Mucosa of stomach (tissue), 1 donor: ENCODE measurements around the gene PFKP.
A peak's percentile ranks its signal among the peaks of the same experiment; 100 is the strongest.

Source experiments
- H3K27me3 ChIP-seq: one replicate; pipeline ENCODE4 v1.7.0; 2013; ENCODE audit warnings: mild to moderate bottlenecking, low read length; ENCODE audit not compliant: control insufficient read depth, insufficient read depth
- H3K36me3 ChIP-seq: one replicate; pipeline ENCODE4 v1.7.0; 2013; ENCODE audit warnings: low read length; ENCODE audit not compliant: control insufficient read depth, insufficient read depth
- H3K4me1 ChIP-seq: one replicate; pipeline ENCODE4 v1.7.0; 2013; ENCODE audit warnings: mild to moderate bottlenecking, low read length; ENCODE audit not compliant: control insufficient read depth, insufficient read depth
- H3K4me3 ChIP-seq: one replicate; pipeline ENCODE4 v1.7.0; 2013; ENCODE audit warnings: low read length
- H3K9ac ChIP-seq: one replicate; pipeline ENCODE4 v1.7.0; 2013; ENCODE audit warnings: mild to moderate bottlenecking, low read length, moderate library complexity
- H3K9me3 ChIP-seq: one replicate; pipeline ENCODE4 v1.7.0; 2013; ENCODE audit warnings: mild to moderate bottlenecking, low read length, moderate library complexity; ENCODE audit not compliant: control insufficient read depth
- donor health status: Pancreatic carcinoma.

Gene PFKP

GRCh38 chr10:3066317-3067117 lies 831 bp upstream of the PFKP start:
- Histone ChIP-seq H3K36me3 (no peaks in the 10 kb centered on the region), H3K9me3 (no peaks in the 10 kb centered on the region), H3K4me3 (no peak overlapping the region), H3K9ac (peak overlapping the region; percentile 28), H3K4me1 (peaks cover 26% of the 10 kb centered on the region), H3K27me3 (peaks cover 8% of the 10 kb centered on the region)

- peak overlapping the region; percentile 83 for H3K9ac ChIP-seq
Observed at GRCh38 chr10:3067859-3068179, 471 bp downstream of the PFKP start.

DNA sequence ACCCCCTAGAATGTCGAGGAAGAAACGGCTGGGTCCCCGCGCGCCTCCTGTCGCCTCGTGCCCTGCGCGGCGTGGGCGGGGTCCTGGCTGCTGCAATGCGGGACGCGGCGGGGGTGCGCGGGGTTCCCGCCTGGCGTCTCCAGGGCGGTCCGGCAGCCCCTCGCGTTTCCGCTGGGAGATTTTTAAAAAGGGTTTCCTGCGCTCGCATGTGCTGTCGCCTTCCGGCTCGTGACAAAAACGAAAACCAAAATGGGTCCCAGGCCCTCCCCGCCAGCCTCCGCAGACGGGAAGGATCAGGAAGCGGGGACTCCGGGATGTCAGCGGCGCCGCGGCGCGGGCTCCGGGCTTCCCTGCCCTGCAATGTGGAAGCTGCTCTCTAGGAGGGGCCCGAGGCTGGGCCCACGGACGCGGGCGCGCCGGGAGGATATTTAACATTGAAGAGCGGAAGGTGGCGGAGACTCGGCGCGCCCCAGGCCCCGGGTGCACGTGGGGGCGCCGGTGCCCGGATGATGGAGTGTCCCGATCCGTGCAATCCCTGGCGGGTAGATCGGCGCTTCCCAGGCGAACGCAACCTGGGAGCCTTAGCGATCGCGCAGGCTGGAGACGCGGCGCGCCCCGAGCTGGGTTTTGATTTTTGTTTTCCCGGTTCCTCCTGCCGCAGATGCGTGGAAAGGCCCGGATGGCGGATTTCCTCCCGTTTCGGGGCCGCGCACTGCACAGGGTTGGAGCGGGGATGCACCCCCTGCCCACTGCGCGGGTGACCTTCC lies 1.0 kb downstream of the PFKP start:
- Histone ChIP-seq H3K27me3 (peaks cover 8% of the 10 kb centered on the region), H3K9me3 (no peaks in the 10 kb centered on the region), H3K9ac (peak overlapping the region; percentile 83), H3K36me3 (no peaks in the 10 kb centered on the region), H3K4me1 (peaks cover 26% of the 10 kb centered on the region), H3K4me3 (peak overlapping the region; percentile 62)

More at GRCh38 chr10:3067859-3068179, 471 bp downstream of the PFKP start:
- Histone ChIP-seq H3K4me3 (peak overlapping the region; percentile 62), H3K4me1 (peaks cover 26% of the 10 kb centered on the region), H3K36me3 (no peaks in the 10 kb centered on the region), H3K27me3 (peaks cover 8% of the 10 kb centered on the region), H3K9me3 (no peaks in the 10 kb centered on the region)

DNA sequence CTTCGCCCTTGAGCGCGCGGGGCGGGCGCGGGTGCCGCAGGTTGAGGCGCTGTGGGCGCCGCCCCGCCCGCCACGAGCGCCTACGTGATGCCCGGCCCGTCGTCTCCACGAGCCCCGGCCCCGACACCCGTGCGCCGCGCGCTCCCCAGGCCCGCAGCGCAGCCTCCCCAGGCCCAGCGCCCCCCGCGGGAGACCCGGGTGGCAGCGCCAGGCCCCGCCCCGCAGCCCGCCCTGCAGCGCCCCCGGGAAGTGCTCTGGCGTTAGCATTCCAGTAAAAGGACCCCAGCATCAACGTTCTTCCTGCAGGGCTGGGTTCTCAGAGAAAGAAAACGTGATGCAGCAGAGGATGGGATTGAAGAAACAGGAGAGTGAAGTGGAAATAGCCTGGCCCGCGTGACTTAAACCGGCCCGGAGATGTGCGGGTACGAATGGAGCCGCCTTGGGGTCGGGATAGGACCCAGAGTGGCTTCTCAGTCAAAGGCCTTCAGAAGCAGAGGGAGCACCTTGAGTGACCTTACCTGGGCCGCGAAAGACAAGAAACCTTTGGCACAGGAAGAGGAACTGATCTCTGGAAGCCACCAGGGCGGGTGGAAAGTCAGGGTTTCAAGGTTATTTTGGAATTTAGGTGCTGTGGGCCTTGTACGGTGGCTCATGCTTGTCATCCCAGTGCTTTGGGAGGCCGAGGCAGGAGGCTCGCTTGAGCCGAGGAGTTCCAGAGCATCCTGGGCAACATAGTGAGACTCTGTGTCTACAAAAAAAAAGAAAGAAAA lies 1.8 kb downstream of the PFKP start:
- H3K9ac ChIP-seq, result peak overlapping the region; percentile 83
- H3K4me3 ChIP-seq, result peak overlapping the region; percentile 62
- no peaks in the 10 kb centered on the region for H3K36me3 ChIP-seq
- peaks cover 29% of the 10 kb centered on the region for H3K4me1 ChIP-seq
- H3K9me3 ChIP-seq, result no peaks in the 10 kb centered on the region
- H3K27me3 ChIP-seq, result peaks cover 8% of the 10 kb centered on the region

DNA sequence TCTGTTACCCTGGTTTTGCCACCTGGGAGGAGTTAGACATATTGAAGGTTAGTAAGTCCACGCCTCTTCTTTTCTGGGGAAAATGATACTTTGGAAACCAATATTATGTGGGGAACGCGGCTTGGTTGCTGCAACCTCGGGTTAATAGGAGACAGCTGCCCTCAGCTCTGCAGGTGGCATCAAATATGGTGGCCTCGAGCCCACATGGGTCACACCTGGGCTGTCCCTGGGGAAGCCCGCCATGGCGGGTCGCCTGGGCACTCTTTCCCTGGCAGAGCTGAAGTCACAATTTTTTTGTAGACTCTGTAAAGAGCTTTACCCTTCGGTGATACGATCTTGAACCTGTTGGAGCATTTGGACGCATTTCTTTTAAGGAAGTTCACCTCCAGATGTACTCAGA lies 2.5 kb downstream of the PFKP start:
- Histone ChIP-seq H3K36me3 (no peaks in the 10 kb centered on the region), H3K27me3 (peaks cover 8% of the 10 kb centered on the region), H3K4me1 (peaks cover 30% of the 10 kb centered on the region), H3K9ac (no peak overlapping the region), H3K9me3 (no peaks in the 10 kb centered on the region), H3K4me3 (no peak overlapping the region)

GRCh38 chr10:3071405-3072198 lies 4.3 kb downstream of the PFKP start:
- Histone ChIP-seq H3K4me1 (peaks cover 19% of the 10 kb centered on the region), H3K9ac (no peak overlapping the region)

GRCh38 chr10:3072641-3073360 lies 5.5 kb downstream of the PFKP start:
- Histone ChIP-seq H3K4me1 (peaks cover 19% of the 10 kb centered on the region), H3K27me3 (no peaks in the 10 kb centered on the region), H3K9me3 (no peaks in the 10 kb centered on the region)

More at GRCh38 chr10:3071405-3072198, 4.3 kb downstream of the PFKP start:
- Histone ChIP-seq H3K27me3 (peaks cover 4% of the 10 kb centered on the region), H3K9me3 (no peaks in the 10 kb centered on the region), H3K36me3 (no peaks in the 10 kb centered on the region), H3K4me3 (no peak overlapping the region)

GRCh38 chr10:3074145-3074665 lies 6.9 kb downstream of the PFKP start:
- no peaks in the 10 kb centered on the region for H3K36me3 ChIP-seq
- H3K4me1 ChIP-seq, result peaks cover 20% of the 10 kb centered on the region
- no peaks in the 10 kb centered on the region for H3K27me3 ChIP-seq
- H3K4me3 ChIP-seq, result no peak overlapping the region
- H3K9ac ChIP-seq, result no peak overlapping the region
- no peaks in the 10 kb centered on the region for H3K9me3 ChIP-seq

More at GRCh38 chr10:3072641-3073360, 5.5 kb downstream of the PFKP start:
- no peak overlapping the region for H3K4me3 ChIP-seq
- no peaks in the 10 kb centered on the region for H3K36me3 ChIP-seq
- no peak overlapping the region for H3K9ac ChIP-seq

DNA sequence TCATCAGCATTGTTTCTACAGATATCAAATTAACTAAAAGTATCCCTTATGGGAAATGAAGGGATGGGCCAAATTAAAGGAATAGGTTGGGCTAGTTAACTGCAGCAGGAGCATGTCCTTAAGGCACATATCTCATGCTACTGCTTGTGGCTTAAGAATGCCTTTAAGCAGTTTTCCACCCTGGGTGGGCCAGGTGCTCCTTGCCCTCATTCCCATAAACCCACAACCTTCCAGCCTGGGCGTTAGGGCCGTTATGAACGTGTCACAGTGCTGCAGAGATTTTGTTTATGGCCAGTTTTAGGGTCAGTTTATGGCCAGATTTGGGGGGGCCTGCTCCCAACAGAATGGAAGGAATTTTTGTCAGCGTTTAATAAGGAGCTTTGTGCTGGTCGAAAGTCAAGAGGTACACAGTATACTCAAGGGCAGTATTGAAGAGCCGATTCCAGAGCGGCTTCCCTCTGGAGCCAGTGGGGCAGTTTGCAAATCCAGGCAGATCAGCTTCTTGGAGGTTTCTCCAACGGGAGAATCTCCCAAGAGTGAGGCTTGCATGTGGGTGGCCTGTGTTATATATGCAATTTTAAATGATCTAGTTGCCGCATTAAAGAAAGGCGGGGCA lies 7.7 kb downstream of the PFKP start:
- Histone ChIP-seq H3K36me3 (no peaks in the 10 kb centered on the region), H3K27me3 (no peaks in the 10 kb centered on the region), H3K4me3 (no peak overlapping the region), H3K9ac (no peak overlapping the region), H3K9me3 (no peaks in the 10 kb centered on the region), H3K4me1 (peaks cover 16% of the 10 kb centered on the region)

- Histone ChIP-seq H3K9ac (no peak overlapping the region), H3K4me1 (peaks cover 13% of the 10 kb centered on the region), H3K4me3 (no peak overlapping the region), H3K36me3 (no peaks in the 10 kb centered on the region), H3K27me3 (no peaks in the 10 kb centered on the region), H3K9me3 (no peaks in the 10 kb centered on the region)
Observed at GRCh38 chr10:3076138-3076537, 8.8 kb downstream of the PFKP start.
